GM23338 (cell line): ENCODE results near the gene SLC6A18. TPM values are rescaled to one million over a fixed set of nuclear protein-coding genes. Genes with fewer than 3 reads are reported as not detected.

Experiments
- ATAC-seq: fragments of 200-7000 bp; cut with Tn5 transposase; 3 replicates; pipeline ENCODE4 v1.9.1; 2020
- DNase-seq: peaks from one replicate; pipeline ENCODE4 v3.0.0-alpha.2; 2015; ENCODE audit warnings: low spot score
- H2AFZ ChIP-seq: fragments of 200-600 bp; sonication (generic); 2 replicates; pipeline ENCODE4 v1.8.0; 2016; ENCODE audit warnings: antibody characterized with exemption, mild to moderate bottlenecking, moderate library complexity
- H3F3A ChIP-seq: fragments of 200-600 bp; sonication (generic); replicated peaks from 2 replicates; pipeline ENCODE4 v1.8.0; 2017; ENCODE audit warnings: antibody characterized with exemption, mixed run types, low read depth
- H3K27ac ChIP-seq: fragments of 200-600 bp; sonication (generic); 2 replicates; pipeline ENCODE4 v1.6.1; 2016; ENCODE audit warnings: low read depth
- H3K27me3 ChIP-seq: fragments of 200-600 bp; sonication (generic); 2 replicates; pipeline ENCODE4 v1.8.0; 2016; ENCODE audit warnings: mild to moderate bottlenecking, mixed run types, moderate library complexity; ENCODE audit not compliant: insufficient read depth
- H3K36me3 ChIP-seq: fragments of 200-600 bp; sonication (generic); 2 replicates; pipeline ENCODE4 v1.8.0; 2016; ENCODE audit warnings: mild to moderate bottlenecking; ENCODE audit not compliant: insufficient read depth
- H3K4me1 ChIP-seq: fragments of 200-600 bp; sonication (generic); 2 replicates; pipeline ENCODE4 v1.8.0; 2016; ENCODE audit warnings: mild to moderate bottlenecking, moderate library complexity; ENCODE audit not compliant: insufficient read depth
- H3K4me2 ChIP-seq: fragments of 200-600 bp; sonication (generic); 2 replicates; pipeline ENCODE4 v1.7.1; 2017; ENCODE audit warnings: mixed run types
- H3K4me3 ChIP-seq: fragments of 200-600 bp; sonication (generic); 2 replicates; pipeline ENCODE4 v1.6.1; 2016; ENCODE audit warnings: mixed run types
- H3K79me2 ChIP-seq: fragments of 200-600 bp; sonication (generic); replicated peaks from 2 replicates; pipeline ENCODE4 v1.8.0; 2017; ENCODE audit warnings: mild to moderate bottlenecking; ENCODE audit not compliant: insufficient read depth
- H3K9me2 ChIP-seq: fragments of 200-600 bp; sonication (generic); 2 replicates; pipeline ENCODE4 v1.8.0; 2017; ENCODE audit not compliant: insufficient read depth
- H4K20me1 ChIP-seq: fragments of 200-600 bp; sonication (generic); replicated peaks from 2 replicates; pipeline ENCODE4 v1.8.0; 2017; ENCODE audit warnings: mild to moderate bottlenecking; ENCODE audit not compliant: insufficient read depth
- H3K27ac Mint-ChIP-seq: 2 replicates; pipeline ENCODE4 v1.8.0; 2020; ENCODE audit warnings: inconsistent platforms, mild to moderate bottlenecking, moderate library complexity, mixed read lengths
- H3K27me3 Mint-ChIP-seq: 3 replicates; pipeline ENCODE4 v1.8.0; 2022; ENCODE audit warnings: low read depth, mild to moderate bottlenecking, moderate library complexity, mixed read lengths, inconsistent platforms; ENCODE audit not compliant: insufficient read depth, poor library complexity
- H3K36me3 Mint-ChIP-seq: 3 replicates; pipeline ENCODE4 v1.8.0; 2021; ENCODE audit warnings: low read depth, mild to moderate bottlenecking, inconsistent platforms, moderate library complexity, mixed read lengths
- H3K4me1 Mint-ChIP-seq: 3 replicates; pipeline ENCODE4 v1.8.0; 2020; ENCODE audit warnings: mild to moderate bottlenecking, inconsistent platforms, mixed read lengths
- H3K4me3 Mint-ChIP-seq: 3 replicates; pipeline ENCODE4 v1.8.0; 2021; ENCODE audit warnings: moderate library complexity, mild to moderate bottlenecking, inconsistent platforms, mixed read lengths
- H3K9me3 Mint-ChIP-seq: 3 replicates; pipeline ENCODE4 v1.8.0; 2020; ENCODE audit warnings: moderate library complexity, mild to moderate bottlenecking, inconsistent platforms, mixed read lengths
- EZH2 ChIP-seq: fragments of 200-600 bp; sonication (generic); IDR thresholded peaks from one replicate; pipeline ENCODE4 v1.8.0; 2017; ENCODE audit warnings: antibody characterized with exemption, mild to moderate bottlenecking, low read depth; ENCODE audit not compliant: unreplicated experiment
- EZH2phosphoT487 ChIP-seq: fragments of 200-600 bp; sonication (generic); IDR thresholded peaks from one replicate; pipeline ENCODE4 v1.8.1; 2018; ENCODE audit warnings: antibody characterized with exemption; ENCODE audit not compliant: unreplicated experiment
- JUNB ChIP-seq: IDR thresholded peaks from one replicate; pipeline ENCODE4 v1.6.1; 2016; ENCODE audit warnings: antibody characterized with exemption; ENCODE audit not compliant: unreplicated experiment
- NANOG ChIP-seq: IDR thresholded peaks from 2 replicates; pipeline ENCODE4 v1.6.1; 2016; ENCODE audit warnings: antibody characterized with exemption, borderline replicate concordance
- POLR2AphosphoS5 ChIP-seq: IDR thresholded peaks from 2 replicates; pipeline ENCODE4 v1.6.1; 2016; ENCODE audit warnings: antibody characterized with exemption, low read depth
- STAT1 ChIP-seq: IDR thresholded peaks from one replicate; pipeline ENCODE4 v1.6.1; 2016; ENCODE audit warnings: antibody characterized with exemption; ENCODE audit not compliant: unreplicated experiment
- ZNF114 ChIP-seq: fragments of 250-450 bp; sonication (Bioruptor Pico); IDR thresholded peaks from 2 replicates; pipeline ENCODE4 v1.5.0; 2020; ENCODE audit warnings: mild to moderate bottlenecking, moderate library complexity
- ZNF331 ChIP-seq: fragments of 250-450 bp; sonication (Bioruptor Pico); IDR thresholded peaks from 2 replicates; pipeline ENCODE4 v1.5.0; 2020; ENCODE audit warnings: low read depth, mild to moderate bottlenecking, moderate library complexity
- polyA plus RNA-seq: library from polyadenylated mRNA; unstranded; fragments of >200 nt; fragmentation: Nextera tagmentation; extraction: Ambion mirVana; gene quantifications from 2 replicates; pipeline ENCODE4 v1.2.1, GENCODE V29; 2016
- total RNA-seq: library from RNA; depleted of rRNA; stranded (reverse); fragments of >200 nt; shearing (Covaris generic); gene quantifications from 2 replicates; pipeline ENCODE4 v1.2.3, GENCODE V29; 2014
- TF ChIP-seq, protein P1 (sequence below): IDR thresholded peaks from one replicate; pipeline ENCODE4 v1.6.1; 2018; ENCODE audit warnings: antibody characterized with exemption; ENCODE audit not compliant: unreplicated experiment
- TF ChIP-seq, protein P2 (sequence below), 2 experiments: fragments of 200-600 bp in 1 of 2; sonication (generic) in 1 of 2; conservative IDR thresholded peaks; 2 replicates each; pipeline versions ENCODE4 v1.5.1 to v1.6.1; 2016 to 2017; ENCODE audit warnings: antibody characterized with exemption in 2 of 2, low read depth in 2 of 2, mild to moderate bottlenecking in 2 of 2, moderate library complexity in 1 of 2
- TF ChIP-seq, protein P3 (sequence below): IDR thresholded peaks from 2 replicates; pipeline ENCODE4 v1.6.1; 2016; ENCODE audit warnings: antibody characterized with exemption

The SLC6A18 gene
- total and polyA plus RNA-seq, 2 experiments from 2014 or later: not detected

DNA sequence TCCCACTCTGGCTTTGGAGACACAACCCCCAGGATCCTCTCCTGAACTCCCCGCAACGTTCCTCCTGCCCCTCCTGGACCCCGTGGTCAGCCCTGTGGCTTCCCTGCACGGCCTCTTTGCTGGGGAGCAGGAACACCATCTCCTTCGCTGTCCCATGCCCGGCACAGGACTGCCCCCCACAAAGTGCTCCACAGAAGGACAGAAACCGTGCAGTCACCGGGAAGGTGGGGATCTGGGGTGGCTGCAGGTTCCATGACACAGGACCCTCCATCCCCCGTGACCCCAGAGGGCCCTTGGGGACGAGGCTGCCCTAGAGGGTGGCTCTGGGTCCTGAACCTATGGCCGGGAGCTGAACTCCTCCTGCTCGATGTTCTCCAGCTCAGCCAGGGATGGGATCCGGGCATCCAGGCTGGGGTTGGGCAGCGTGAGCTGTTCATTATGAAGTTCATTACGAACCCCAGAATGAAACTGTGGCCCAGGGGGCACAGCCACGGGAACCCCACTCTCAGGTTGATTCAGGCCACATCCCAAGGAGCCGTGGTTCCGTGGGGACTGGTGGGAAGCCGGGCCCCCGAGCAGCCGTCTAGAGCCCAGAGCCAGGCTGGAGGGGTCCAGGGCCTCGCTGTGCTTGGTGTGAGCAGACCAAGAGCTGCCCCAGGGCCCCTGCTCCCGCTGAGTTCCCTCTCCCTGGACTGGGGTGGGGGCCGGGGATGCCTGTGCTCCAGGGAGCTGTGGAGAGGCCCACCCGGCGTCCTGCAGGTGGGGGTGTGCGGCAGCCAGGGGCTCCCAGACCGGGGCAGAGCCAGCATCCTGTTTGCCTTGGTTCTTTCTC lies 24.5 kb upstream of the SLC6A18 start:
- H3K4me1 Mint-ChIP-seq: peaks cover 9% of the 10 kb centered on the region
- no peak overlapping the region for H3K27ac Mint-ChIP-seq
- no peaks in the 10 kb centered on the region for H3K36me3 ChIP-seq
- TF ChIP-seq ZNF331 (CRISPR knock-in tag): no peak
- TF ChIP-seq EZH2phosphoT487: no peak
- TF ChIP-seq, protein P1, sequence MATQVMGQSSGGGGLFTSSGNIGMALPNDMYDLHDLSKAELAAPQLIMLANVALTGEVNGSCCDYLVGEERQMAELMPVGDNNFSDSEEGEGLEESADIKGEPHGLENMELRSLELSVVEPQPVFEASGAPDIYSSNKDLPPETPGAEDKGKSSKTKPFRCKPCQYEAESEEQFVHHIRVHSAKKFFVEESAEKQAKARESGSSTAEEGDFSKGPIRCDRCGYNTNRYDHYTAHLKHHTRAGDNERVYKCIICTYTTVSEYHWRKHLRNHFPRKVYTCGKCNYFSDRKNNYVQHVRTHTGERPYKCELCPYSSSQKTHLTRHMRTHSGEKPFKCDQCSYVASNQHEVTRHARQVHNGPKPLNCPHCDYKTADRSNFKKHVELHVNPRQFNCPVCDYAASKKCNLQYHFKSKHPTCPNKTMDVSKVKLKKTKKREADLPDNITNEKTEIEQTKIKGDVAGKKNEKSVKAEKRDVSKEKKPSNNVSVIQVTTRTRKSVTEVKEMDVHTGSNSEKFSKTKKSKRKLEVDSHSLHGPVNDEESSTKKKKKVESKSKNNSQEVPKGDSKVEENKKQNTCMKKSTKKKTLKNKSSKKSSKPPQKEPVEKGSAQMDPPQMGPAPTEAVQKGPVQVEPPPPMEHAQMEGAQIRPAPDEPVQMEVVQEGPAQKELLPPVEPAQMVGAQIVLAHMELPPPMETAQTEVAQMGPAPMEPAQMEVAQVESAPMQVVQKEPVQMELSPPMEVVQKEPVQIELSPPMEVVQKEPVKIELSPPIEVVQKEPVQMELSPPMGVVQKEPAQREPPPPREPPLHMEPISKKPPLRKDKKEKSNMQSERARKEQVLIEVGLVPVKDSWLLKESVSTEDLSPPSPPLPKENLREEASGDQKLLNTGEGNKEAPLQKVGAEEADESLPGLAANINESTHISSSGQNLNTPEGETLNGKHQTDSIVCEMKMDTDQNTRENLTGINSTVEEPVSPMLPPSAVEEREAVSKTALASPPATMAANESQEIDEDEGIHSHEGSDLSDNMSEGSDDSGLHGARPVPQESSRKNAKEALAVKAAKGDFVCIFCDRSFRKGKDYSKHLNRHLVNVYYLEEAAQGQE: no peak
- no peak for TF ChIP-seq STAT1
- TF ChIP-seq, protein P2, sequence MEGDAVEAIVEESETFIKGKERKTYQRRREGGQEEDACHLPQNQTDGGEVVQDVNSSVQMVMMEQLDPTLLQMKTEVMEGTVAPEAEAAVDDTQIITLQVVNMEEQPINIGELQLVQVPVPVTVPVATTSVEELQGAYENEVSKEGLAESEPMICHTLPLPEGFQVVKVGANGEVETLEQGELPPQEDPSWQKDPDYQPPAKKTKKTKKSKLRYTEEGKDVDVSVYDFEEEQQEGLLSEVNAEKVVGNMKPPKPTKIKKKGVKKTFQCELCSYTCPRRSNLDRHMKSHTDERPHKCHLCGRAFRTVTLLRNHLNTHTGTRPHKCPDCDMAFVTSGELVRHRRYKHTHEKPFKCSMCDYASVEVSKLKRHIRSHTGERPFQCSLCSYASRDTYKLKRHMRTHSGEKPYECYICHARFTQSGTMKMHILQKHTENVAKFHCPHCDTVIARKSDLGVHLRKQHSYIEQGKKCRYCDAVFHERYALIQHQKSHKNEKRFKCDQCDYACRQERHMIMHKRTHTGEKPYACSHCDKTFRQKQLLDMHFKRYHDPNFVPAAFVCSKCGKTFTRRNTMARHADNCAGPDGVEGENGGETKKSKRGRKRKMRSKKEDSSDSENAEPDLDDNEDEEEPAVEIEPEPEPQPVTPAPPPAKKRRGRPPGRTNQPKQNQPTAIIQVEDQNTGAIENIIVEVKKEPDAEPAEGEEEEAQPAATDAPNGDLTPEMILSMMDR (conservative IDR thresholded peaks at IDR 0.05; ENCODE audit: low read depth in 2 of 2): no peak
- no peaks in the 10 kb centered on the region for H3K79me2 ChIP-seq
- H3F3A ChIP-seq: 0 out of 2 replicates have a peak, but pooled peaks cover 6% of the 10 kb centered on the region
- no peak overlapping the region for H3K4me3 Mint-ChIP-seq
- ATAC-seq: peak; percentile 7; the same call in 2 of the 3 replicates
- no peak overlapping the region for H3K4me3 ChIP-seq
- H3K4me2 ChIP-seq: no peak overlapping the region
- no peak overlapping the region for H3K27ac ChIP-seq
- no peaks in the 10 kb centered on the region for H3K9me2 ChIP-seq
- H3K9me3 Mint-ChIP-seq: no peaks in the 10 kb centered on the region
- no peaks in the 10 kb centered on the region for H4K20me1 ChIP-seq
- no peaks in the 10 kb centered on the region for H3K4me1 ChIP-seq
- no peak for DNase-seq
- no peaks in the 10 kb centered on the region for H3K36me3 Mint-ChIP-seq
- H3K27me3 ChIP-seq: no peaks in the 10 kb centered on the region
- peaks cover 11% of the 10 kb centered on the region for H3K27me3 Mint-ChIP-seq
- no peak overlapping the region for H2AFZ ChIP-seq

DNA sequence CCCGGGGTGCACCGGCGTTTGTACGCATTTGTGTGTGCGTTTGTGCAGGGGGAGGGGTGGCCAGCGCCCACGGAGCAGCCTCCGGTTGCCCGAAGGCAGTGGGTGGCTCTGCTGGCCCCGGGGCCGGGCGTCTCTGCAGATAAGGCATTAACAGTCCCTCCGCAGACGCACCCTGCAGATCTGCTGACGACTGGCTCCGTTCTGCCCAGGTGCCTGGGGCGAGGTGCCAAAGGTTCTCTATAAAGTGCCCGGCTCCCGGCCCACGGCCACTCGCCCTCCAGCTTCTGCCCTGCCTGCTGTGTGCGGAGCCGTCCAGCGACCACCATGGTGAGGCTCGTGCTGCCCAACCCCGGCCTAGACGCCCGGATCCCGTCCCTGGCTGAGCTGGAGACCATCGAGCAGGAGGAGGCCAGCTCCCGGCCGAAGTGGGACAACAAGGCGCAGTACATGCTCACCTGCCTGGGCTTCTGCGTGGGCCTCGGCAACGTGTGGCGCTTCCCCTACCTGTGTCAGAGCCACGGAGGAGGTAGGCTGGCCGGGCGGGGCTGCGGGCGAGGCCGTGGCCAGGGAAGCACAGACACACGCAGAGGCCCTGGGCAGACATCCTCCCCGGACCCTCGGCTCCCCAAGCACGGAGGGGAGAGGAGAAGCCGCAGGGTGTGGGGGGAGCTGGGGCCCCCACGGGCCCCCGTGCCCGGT lies 23.7 kb upstream of the SLC6A18 start, which contains the start of gene SLC6A19:
TSS of gene SLC6A19 (plus strand) at position 269 of the 699 bp plus-strand sequence. CDS start at position 325, 56 bp downstream.
- Histone ChIP-seq H3K36me3 (no peaks in the 10 kb centered on the region), H2AFZ (no peak within 1 kb of the TSS), H3K27ac (no peak within 1 kb of the TSS), H3K79me2 (no peaks in the 10 kb centered on the region), H3K4me2 (no peak within 1 kb of the TSS), H3K4me1 (no peaks in the 10 kb centered on the region), H3K4me3 (no peak within 1 kb of the TSS), H4K20me1 (no peaks in the 10 kb centered on the region), H3F3A (0 out of 2 replicates have a peak, but pooled peaks cover 6% of the 10 kb centered on the region), H3K27me3 (no peaks in the 10 kb centered on the region), H3K9me2 (no peaks in the 10 kb centered on the region)
- ATAC-seq (no peak; the same call in 1 of the 3 replicates), DNase-seq (no peak)
- no peak within 1 kb of the TSS for H3K27ac Mint-ChIP-seq
- no peak within 1 kb of the TSS for H3K4me3 Mint-ChIP-seq
- H3K36me3 Mint-ChIP-seq: no peaks in the 10 kb centered on the region
- peaks cover 5% of the 10 kb centered on the region for H3K27me3 Mint-ChIP-seq
- peaks cover 9% of the 10 kb centered on the region for H3K4me1 Mint-ChIP-seq
- H3K9me3 Mint-ChIP-seq: no peaks in the 10 kb centered on the region
- TF ChIP-seq, protein P1: no peak
- TF ChIP-seq POLR2AphosphoS5: no peak
- TF ChIP-seq NANOG: no peak
- TF ChIP-seq EZH2phosphoT487: no peak
- TF ChIP-seq, protein P3, sequence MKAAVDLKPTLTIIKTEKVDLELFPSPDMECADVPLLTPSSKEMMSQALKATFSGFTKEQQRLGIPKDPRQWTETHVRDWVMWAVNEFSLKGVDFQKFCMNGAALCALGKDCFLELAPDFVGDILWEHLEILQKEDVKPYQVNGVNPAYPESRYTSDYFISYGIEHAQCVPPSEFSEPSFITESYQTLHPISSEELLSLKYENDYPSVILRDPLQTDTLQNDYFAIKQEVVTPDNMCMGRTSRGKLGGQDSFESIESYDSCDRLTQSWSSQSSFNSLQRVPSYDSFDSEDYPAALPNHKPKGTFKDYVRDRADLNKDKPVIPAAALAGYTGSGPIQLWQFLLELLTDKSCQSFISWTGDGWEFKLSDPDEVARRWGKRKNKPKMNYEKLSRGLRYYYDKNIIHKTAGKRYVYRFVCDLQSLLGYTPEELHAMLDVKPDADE: no peak
- TF ChIP-seq ZNF114 (CRISPR knock-in tag): no peak
- no peak for TF ChIP-seq JUNB
- no peak for TF ChIP-seq EZH2
- no peak for TF ChIP-seq ZNF331 (CRISPR knock-in tag)
